Stimulated activated naive CD4-positive, alpha-beta T cell treated with Interleukin-2 at 50 U/mL for 16 hours (primary cell): Measurements from ENCODE around the gene INSM2.

Experiments used
- DNase-seq: peaks from one replicate; lab custom pipeline; 2025; lab: John Stamatoyannopoulos, UW

Gene INSM2

GRCh38 chr14:35543006-35543405 lies 9.0 kb downstream of the INSM2 start:
- DNase-seq = no peak

GRCh38 chr14:35549551-35549950 lies 15.6 kb downstream of the INSM2 start:
- no peak for DNase-seq

DNA sequence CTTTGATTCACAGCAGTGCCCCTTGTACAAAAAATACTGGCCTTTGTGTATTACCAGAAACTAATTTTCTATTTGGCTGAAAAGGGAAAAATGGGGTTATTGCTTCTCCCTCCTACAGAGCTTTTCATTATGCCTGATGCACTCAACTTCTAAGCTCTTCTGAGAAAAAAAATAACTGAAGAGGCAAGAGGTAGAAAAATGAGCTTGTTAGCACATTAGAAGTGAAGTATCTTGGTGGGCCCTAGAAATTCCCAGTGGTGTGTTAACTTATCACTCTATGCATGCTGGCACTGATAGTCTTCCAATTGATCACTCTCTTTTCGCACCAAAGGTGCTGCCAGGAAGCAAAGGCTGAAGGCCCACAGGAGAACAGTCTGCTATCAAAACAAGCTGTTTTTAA lies 17.1 kb downstream of the INSM2 start:
- no peak for DNase-seq

GRCh38 chr14:35553808-35554207 lies 19.8 kb downstream of the INSM2 start:
- DNase-seq = no peak

DNA sequence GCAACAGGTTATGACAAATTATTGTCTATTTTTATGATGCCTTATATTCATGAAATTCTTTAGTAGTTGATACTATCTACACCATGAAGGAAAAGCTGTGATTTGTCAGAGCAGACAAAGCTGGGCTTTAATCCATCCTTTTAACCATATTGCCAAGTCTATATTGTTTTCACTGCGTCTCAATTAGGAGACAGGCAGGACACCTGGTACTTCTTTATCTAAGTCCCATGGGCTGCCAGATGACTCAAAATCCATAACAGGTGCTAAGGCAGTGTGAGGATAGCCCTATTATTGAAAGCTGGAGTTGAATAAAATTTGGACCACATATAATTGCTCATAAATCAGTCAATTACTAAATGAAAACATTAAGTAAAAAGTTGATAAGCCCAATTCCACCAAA lies 22.6 kb downstream of the INSM2 start:
- DNase-seq = no peak

DNA sequence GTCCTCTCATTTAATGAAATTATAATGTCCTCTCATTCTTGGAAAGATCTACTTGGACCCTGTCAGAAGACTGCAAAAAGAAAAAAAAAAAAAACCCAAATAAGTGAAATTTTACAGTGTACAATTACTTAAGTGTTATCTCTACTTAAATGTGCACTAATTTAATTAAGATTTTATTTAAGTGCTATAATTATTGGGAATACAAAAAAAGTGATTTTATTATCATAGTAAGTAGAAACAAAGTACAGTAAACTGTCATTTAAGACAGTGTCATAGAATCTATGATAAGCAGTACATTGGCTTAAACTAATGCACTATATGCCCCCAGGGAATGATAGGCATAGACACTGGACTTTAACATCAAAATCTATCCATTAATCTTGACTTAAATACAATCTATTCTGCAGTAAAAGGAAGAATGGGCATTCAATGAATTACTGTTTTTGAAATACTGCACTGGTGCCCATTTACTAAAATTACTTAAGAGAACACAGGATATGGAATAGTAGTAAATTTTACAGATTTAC lies 23.3 kb downstream of the INSM2 start:
- no peak for DNase-seq

DNA sequence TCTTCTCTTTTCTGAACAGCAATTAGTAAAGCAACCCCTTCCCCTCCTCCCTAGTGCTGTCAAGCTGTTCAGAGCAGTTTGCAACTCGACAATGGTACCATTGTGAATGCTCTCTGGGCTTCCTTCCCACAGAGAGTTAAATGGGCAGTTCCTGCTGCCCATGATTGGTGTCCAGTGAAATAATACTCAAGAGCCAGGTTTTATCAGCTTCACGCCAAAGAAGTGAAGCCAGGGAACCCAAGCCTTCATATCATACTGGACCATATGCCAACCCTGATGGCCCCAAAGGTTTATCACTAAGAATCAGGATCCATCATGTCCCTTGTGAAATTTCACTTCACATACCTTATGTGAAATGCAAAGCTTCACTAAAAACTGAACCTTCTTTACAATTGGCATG lies 24.7 kb downstream of the INSM2 start:
- DNase-seq = no peak

DNA sequence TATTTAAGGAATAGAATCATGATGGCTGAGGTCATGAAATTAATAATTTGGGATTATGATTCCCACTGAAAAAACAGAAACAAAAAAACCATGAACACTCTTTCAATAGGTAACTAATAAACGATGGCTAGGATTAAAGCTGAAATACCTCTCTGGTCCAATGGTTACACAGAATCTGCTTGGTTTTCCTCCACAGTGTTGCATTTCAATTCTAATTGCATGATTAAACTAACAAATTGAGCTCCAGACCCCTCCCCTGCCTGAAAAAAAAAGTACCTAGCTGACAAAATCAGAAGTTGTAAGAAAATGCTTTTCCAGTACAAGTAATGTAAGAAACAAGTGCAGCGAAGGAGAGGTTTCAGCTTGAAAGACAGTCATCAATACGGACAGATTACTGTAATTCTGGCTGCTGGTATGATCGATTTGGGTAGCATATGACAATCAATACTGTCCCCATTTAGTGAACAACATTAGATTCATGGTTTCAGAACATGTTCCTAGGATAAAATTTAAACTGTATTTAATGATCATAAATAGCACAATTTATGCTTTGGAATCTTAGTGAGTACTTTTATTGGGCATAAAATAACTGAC lies 32.0 kb downstream of the INSM2 start:
- DNase-seq = no peak

GRCh38 chr14:35571598-35571997 lies 37.6 kb downstream of the INSM2 start:
- no peak for DNase-seq

DNA sequence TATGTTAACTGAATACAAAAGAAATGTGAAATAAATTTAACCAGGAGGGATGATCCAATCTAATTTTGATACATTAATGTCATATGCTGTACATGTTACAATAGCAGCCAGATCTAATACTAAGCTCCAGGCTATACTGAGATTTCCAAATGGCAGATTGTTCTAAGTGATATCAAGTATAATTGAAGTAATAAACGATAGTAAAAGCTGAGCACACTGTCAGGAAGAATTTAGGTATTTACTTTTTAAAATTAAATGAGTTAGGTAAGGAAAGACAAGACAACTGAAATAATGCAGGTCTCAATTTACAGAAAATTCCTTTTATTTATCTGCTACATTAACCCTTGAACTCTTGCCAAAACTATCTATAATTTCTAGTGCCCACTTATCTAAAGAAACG lies 39.9 kb downstream of the INSM2 start:
- no peak for DNase-seq

GRCh38 chr14:35576260-35576659 lies 42.3 kb downstream of the INSM2 start:
- DNase-seq = no peak

- DNase-seq = no peak
Measured at GRCh38 chr14:35576856-35577255, 42.9 kb downstream of the INSM2 start.

- DNase-seq = no peak
Measured at GRCh38 chr14:35578135-35578534, 44.2 kb downstream of the INSM2 start.

- DNase-seq = no peak
Measured at GRCh38 chr14:35578639-35579038, 44.7 kb downstream of the INSM2 start.
